ENCODE data around the gene GALNT18. TPM values are rescaled to one million over a fixed set of nuclear protein-coding genes. Genes with fewer than 3 reads are reported as not detected.

The GALNT18 gene
- total RNA-seq, 2 experiments from 2014 or later, result not detected

DNA sequence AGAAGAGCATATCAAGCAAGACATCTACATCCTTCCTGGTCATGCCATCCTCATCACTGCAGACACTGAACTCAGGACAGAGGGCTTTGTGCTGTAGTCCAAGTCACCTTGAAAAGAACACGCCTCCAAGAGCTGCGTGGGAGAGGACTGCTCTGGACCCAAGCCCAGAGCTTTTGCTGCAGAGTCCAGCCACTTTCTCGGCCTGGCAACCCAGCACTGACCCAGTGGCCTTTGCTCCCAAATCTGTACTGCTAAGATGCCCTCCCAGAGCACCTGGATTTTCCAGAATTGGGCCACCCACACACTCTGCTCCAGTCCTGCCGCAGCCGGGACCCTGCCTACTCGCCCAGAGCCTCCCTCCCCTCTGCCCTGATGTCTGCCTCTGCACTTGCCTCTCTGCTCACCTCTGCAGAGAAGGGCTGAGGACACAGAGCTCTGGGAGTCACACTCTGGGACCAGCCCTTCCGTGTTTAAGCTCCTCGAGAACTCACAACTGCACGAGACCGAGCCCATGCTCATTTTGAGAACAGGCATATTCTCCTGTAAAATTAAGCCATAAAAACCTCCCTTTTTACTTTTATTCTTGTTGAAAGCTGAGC, 185.0 kb downstream of the GALNT18 start:
- H3K36me3 ChIP-seq (ENCODE audit: insufficient read depth, low read length), result no peaks in the 10 kb centered on the region
- TF ChIP-seq, protein P1, sequence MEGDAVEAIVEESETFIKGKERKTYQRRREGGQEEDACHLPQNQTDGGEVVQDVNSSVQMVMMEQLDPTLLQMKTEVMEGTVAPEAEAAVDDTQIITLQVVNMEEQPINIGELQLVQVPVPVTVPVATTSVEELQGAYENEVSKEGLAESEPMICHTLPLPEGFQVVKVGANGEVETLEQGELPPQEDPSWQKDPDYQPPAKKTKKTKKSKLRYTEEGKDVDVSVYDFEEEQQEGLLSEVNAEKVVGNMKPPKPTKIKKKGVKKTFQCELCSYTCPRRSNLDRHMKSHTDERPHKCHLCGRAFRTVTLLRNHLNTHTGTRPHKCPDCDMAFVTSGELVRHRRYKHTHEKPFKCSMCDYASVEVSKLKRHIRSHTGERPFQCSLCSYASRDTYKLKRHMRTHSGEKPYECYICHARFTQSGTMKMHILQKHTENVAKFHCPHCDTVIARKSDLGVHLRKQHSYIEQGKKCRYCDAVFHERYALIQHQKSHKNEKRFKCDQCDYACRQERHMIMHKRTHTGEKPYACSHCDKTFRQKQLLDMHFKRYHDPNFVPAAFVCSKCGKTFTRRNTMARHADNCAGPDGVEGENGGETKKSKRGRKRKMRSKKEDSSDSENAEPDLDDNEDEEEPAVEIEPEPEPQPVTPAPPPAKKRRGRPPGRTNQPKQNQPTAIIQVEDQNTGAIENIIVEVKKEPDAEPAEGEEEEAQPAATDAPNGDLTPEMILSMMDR (conservative IDR thresholded peaks at IDR 0.05; ENCODE audit: low read length), result no peak
- no peak for TF ChIP-seq EZH2phosphoT487 (IDR thresholded peaks at IDR 0.05; ENCODE audit: borderline replicate concordance, low read depth, low read length)
- H3K79me2 ChIP-seq (ENCODE audit: insufficient read depth, low read depth, low read length), result no peaks in the 10 kb centered on the region
- ChIA-PET CTCF (ENCODE audit: unreplicated experiment) (no interaction called here), POLR2A (no interaction called here)
- no peaks in the 10 kb centered on the region for H3K4me1 ChIP-seq (ENCODE audit: insufficient read depth, low read length, poor library complexity, severe bottlenecking)
- intact Hi-C loops (cut with micrococcal nuclease; ENCODE audit: unreplicated experiment), result no loop called here
- no peak overlapping the region for H3K27ac ChIP-seq (ENCODE audit: low read depth, low read length, poor library complexity, severe bottlenecking)
- no peaks in the 10 kb centered on the region for H3K9me2 ChIP-seq (ENCODE audit: insufficient read depth, low read length)
- no peak overlapping the region for H3K4me2 ChIP-seq (ENCODE audit: low read length)
- no peak overlapping the region for H2AFZ ChIP-seq (ENCODE audit: low read length)
- no peaks in the 10 kb centered on the region for H4K20me1 ChIP-seq (ENCODE audit: insufficient read depth, low read length)
- H3K9me3 ChIP-seq (ENCODE audit: low read length), result no peaks in the 10 kb centered on the region
- no peak for DNase-seq (ENCODE audit: low spot score)
- H3K4me3 ChIP-seq (ENCODE audit: low read depth, low read length, poor library complexity, severe bottlenecking), result no peak overlapping the region
- no TSS peak for BruUV-seq (replicated peaks)

DNA sequence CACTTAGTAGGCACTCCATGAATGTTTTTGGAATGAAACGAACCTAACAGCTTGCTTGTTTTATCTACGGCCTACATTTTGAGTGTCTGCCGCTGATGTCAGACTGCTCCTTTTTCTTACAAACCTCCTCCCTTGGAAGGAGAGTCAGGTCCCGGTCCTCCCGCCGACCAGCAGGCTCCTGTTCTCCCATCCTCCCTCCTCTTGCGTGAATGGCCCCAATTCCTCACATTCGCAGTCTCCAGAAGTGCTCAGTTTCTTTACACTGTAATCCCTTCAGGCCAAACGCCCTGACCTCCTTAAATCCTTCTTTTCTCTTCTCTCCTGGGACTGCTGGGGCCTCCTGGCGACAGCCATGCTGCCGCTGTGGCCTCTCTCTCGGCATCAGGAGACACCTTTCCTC, 186.2 kb downstream of the GALNT18 start:
- no peak for DNase-seq (ENCODE audit: low spot score)
- H3K79me2 ChIP-seq (ENCODE audit: insufficient read depth, low read depth, low read length), result no peaks in the 10 kb centered on the region
- no peaks in the 10 kb centered on the region for H3K4me1 ChIP-seq (ENCODE audit: insufficient read depth, low read length, poor library complexity, severe bottlenecking)
- POLR2A ChIA-PET, result no interaction called here
- no peak overlapping the region for H3K27ac ChIP-seq (ENCODE audit: low read depth, low read length, poor library complexity, severe bottlenecking)
- H4K20me1 ChIP-seq (ENCODE audit: insufficient read depth, low read length), result no peaks in the 10 kb centered on the region
- TF ChIP-seq EZH2phosphoT487 (IDR thresholded peaks at IDR 0.05; ENCODE audit: borderline replicate concordance, low read depth, low read length), result no peak
- TF ChIP-seq, protein P1 (conservative IDR thresholded peaks at IDR 0.05; ENCODE audit: low read length), result no peak
- H3K9me2 ChIP-seq (ENCODE audit: insufficient read depth, low read length), result no peaks in the 10 kb centered on the region
- H3K4me2 ChIP-seq (ENCODE audit: low read length), result no peak overlapping the region
- no peaks in the 10 kb centered on the region for H3K36me3 ChIP-seq (ENCODE audit: insufficient read depth, low read length)
- H3K9me3 ChIP-seq (ENCODE audit: low read length), result no peaks in the 10 kb centered on the region
- CTCF ChIA-PET (ENCODE audit: unreplicated experiment), result no interaction called here
- intact Hi-C loops (cut with micrococcal nuclease; ENCODE audit: unreplicated experiment), result no loop called here
- no peak overlapping the region for H3K4me3 ChIP-seq (ENCODE audit: low read depth, low read length, poor library complexity, severe bottlenecking)
- no peak overlapping the region for H2AFZ ChIP-seq (ENCODE audit: low read length)
- BruUV-seq (replicated peaks), result no TSS peak

DNA sequence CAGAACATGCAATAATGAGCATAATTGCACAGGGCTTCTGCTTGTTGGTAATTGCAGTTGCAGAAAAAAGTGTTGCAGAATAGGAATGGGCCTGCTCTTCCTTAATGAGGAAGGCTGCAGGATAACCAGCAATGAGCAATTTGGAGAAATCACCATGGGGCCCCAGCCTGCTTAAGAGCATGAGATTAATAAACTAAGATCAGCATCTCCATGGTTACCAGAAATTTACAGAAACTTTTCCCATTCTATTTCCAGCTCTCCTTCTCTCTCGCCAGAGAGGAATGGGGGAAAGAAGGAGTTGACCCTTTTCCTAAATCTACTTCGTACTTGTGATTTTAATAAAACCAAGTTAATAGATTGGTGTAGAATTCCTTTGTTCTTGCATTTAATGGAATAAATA, 187.8 kb downstream of the GALNT18 start:
- no TSS peak for BruUV-seq (replicated peaks)
- DNase-seq (ENCODE audit: low spot score), result no peak
- CTCF ChIA-PET (ENCODE audit: unreplicated experiment), result no interaction called here
- H3K4me2 ChIP-seq (ENCODE audit: low read length), result no peak overlapping the region
- no peaks in the 10 kb centered on the region for H3K4me1 ChIP-seq (ENCODE audit: insufficient read depth, low read length, poor library complexity, severe bottlenecking)
- no peak overlapping the region for H3K27ac ChIP-seq (ENCODE audit: low read depth, low read length, poor library complexity, severe bottlenecking)
- H3K36me3 ChIP-seq (ENCODE audit: insufficient read depth, low read length), result no peaks in the 10 kb centered on the region
- H3K4me3 ChIP-seq (ENCODE audit: low read depth, low read length, poor library complexity, severe bottlenecking), result no peak overlapping the region
- POLR2A ChIA-PET, result no interaction called here
- no peaks in the 10 kb centered on the region for H3K9me3 ChIP-seq (ENCODE audit: low read length)
- no peaks in the 10 kb centered on the region for H3K79me2 ChIP-seq (ENCODE audit: insufficient read depth, low read depth, low read length)
- intact Hi-C loops (cut with micrococcal nuclease; ENCODE audit: unreplicated experiment), result no loop called here
- no peak overlapping the region for H2AFZ ChIP-seq (ENCODE audit: low read length)
- no peak for TF ChIP-seq EZH2phosphoT487 (IDR thresholded peaks at IDR 0.05; ENCODE audit: borderline replicate concordance, low read depth, low read length)
- TF ChIP-seq, protein P1 (conservative IDR thresholded peaks at IDR 0.05; ENCODE audit: low read length), result no peak
- H3K9me2 ChIP-seq (ENCODE audit: insufficient read depth, low read length), result no peaks in the 10 kb centered on the region
- H4K20me1 ChIP-seq (ENCODE audit: insufficient read depth, low read length), result no peaks in the 10 kb centered on the region

All from OCI-LY7 (cell line).